HCT116 (cell line): ENCODE results near the gene MEIKIN. TPM values are rescaled to one million over a fixed set of nuclear protein-coding genes. Genes with fewer than 3 reads are reported as not detected.

Experiments used
- ATAC-seq: fragments of 200-7000 bp; cut with Tn5 transposase; 2 replicates; pipeline ENCODE4 v1.9.1; 2020; ENCODE audit warnings: mild to moderate bottlenecking, moderate library complexity
- BruUV-seq: library from RNA; stranded (reverse); fragments of 400-500 nt; replicated peaks from 2 replicates; lab custom pipeline; 2021; lab: Mats Ljungman, UMichigan
- CTCF ChIA-PET: fragments of 300-600 bp; sonication (Branson Sonifier 250); formaldehyde crosslinking; loops from one replicate; lab custom pipeline; 2021; ENCODE audit warnings: antibody characterized with exemption; lab: Charles Lee
- POLR2A ChIA-PET: fragments of 300-600, 350-600 bp; sonication (Branson Sonifier 250); formaldehyde crosslinking; loops from one replicate; lab custom pipeline; 2021; ENCODE audit warnings: antibody characterized with exemption; lab: Charles Lee
- RAD21 ChIA-PET, 2 experiments: fragments of 300-600 bp; sonication (Branson Sonifier 250); formaldehyde crosslinking; loops; one replicate each; lab custom pipeline; 2023; ENCODE audit warnings: low total read pairs in 2 of 2; ENCODE audit not compliant: uncharacterized antibody in 2 of 2, unreplicated experiment in 2 of 2, low non-redundant PET in 1 of 2; lab: Charles Lee
- DNase-seq: peaks from one replicate; pipeline ENCODE4 v3.0.0-alpha.2; 2010; ENCODE audit warnings: low read depth, low spot score
- H2AFZ ChIP-seq: fragments of 200-600 bp; shearing (Covaris generic), sonication (generic); 2 replicates; pipeline ENCODE4 v1.6.1; 2017; ENCODE audit warnings: low read depth, mixed run types, mixed read lengths, antibody characterized with exemption, low read length; ENCODE audit not compliant: poor library complexity, severe bottlenecking
- H3K27ac ChIP-seq: 2 replicates; pipeline ENCODE4 v1.5.1; 2012; ENCODE audit warnings: low read depth, low read length
- H3K27me3 ChIP-seq: fragments of 200-600 bp; sonication (generic); 2 replicates; pipeline ENCODE4 v1.6.1; 2016; ENCODE audit warnings: mixed run types, low read length, mixed read lengths; ENCODE audit not compliant: insufficient read depth
- H3K36me3 ChIP-seq, 2 experiments: fragments of 200-500 bp in 1 of 2; fragments of 200-600 bp in 1 of 2; sonication (Bioruptor generic) in 1 of 2; sonication (generic) in 1 of 2; 2 replicates each; pipeline versions ENCODE4 v1.5.1 to v1.6.1; 2014 to 2016; ENCODE audit warnings: low read length in 2 of 2, inconsistent platforms in 1 of 2, mixed read lengths in 1 of 2, mixed run types in 1 of 2; ENCODE audit not compliant: insufficient read depth in 2 of 2, control insufficient read depth in 1 of 2
- H3K4me1 ChIP-seq, 2 experiments: fragments of 200-600 bp in 1 of 2; sonication (generic) in 1 of 2; 2 replicates each; pipeline versions ENCODE4 v1.5.1 to v1.6.1; 2012 to 2017; ENCODE audit warnings: low read length in 2 of 2, inconsistent platforms in 1 of 2, mild to moderate bottlenecking in 1 of 2, mixed read lengths in 1 of 2, mixed run types in 1 of 2, moderate library complexity in 1 of 2; ENCODE audit not compliant: insufficient read depth in 2 of 2, control insufficient read depth in 1 of 2
- H3K4me2 ChIP-seq: fragments of 200-600 bp; sonication (generic); 2 replicates; pipeline ENCODE4 v1.6.1; 2017; ENCODE audit warnings: mixed run types, low read length, mixed read lengths
- H3K4me3 ChIP-seq, 2 experiments: fragments of 200-600 bp in 1 of 2; sonication (generic) in 1 of 2; replicated peaks in 1 of 2; 2 replicates each; pipeline ENCODE4 v1.5.1; 2011 to 2016; ENCODE audit warnings: low read length in 2 of 2, control low read depth in 1 of 2, low read depth in 1 of 2, mild to moderate bottlenecking in 1 of 2, mixed read lengths in 1 of 2, mixed run types in 1 of 2
- H3K79me2 ChIP-seq: fragments of 200-600 bp; sonication (generic); 2 replicates; pipeline ENCODE4 v1.6.1; 2017; ENCODE audit warnings: mild to moderate bottlenecking, mixed run types, low read length, moderate library complexity, mixed read lengths; ENCODE audit not compliant: insufficient read depth
- H3K9ac ChIP-seq: fragments of 200-600 bp; sonication (generic); 2 replicates; pipeline ENCODE4 v1.6.1; 2016; ENCODE audit warnings: low read length, mixed read lengths
- H3K9me2 ChIP-seq: fragments of 200-600 bp; sonication (generic), shearing (Covaris generic); 2 replicates; pipeline ENCODE4 v1.6.1; 2017; ENCODE audit warnings: mixed run types, mild to moderate bottlenecking, moderate library complexity; ENCODE audit not compliant: insufficient read depth
- H3K9me3 ChIP-seq, 2 experiments: fragments of 200-500 bp in 1 of 2; fragments of 200-600 bp in 1 of 2; sonication (Bioruptor generic) in 1 of 2; sonication (generic) in 1 of 2; 2 replicates each; pipeline ENCODE4 v1.6.1; 2014 to 2017; ENCODE audit warnings: low read length in 2 of 2, mixed read lengths in 2 of 2, inconsistent platforms in 1 of 2, low read depth in 1 of 2, mild to moderate bottlenecking in 1 of 2, mixed run types in 1 of 2, moderate library complexity in 1 of 2; ENCODE audit not compliant: control insufficient read depth in 1 of 2, insufficient read depth in 1 of 2
- H4K20me1 ChIP-seq: fragments of 200-600 bp; sonication (generic), shearing (Covaris generic); 2 replicates; pipeline ENCODE4 v1.6.1; 2017; ENCODE audit warnings: mixed run types, mild to moderate bottlenecking, moderate library complexity; ENCODE audit not compliant: insufficient read depth
- CBX3 ChIP-seq: IDR thresholded peaks from 2 replicates; pipeline ENCODE4 v1.6.1; 2012; ENCODE audit warnings: low read depth
- CEBPB ChIP-seq: IDR thresholded peaks from 2 replicates; pipeline ENCODE4 v1.6.1; 2012; ENCODE audit warnings: low read depth
- CTCF ChIP-seq, 3 experiments: fragments of 200-600 bp in 1 of 3; sonication (generic) in 1 of 3; IDR thresholded peaks in 2 of 3; conservative IDR thresholded peaks in 1 of 3; 2 replicates each; pipeline ENCODE4 v1.5.1; 2012 to 2017; ENCODE audit warnings: low read depth in 2 of 3, low read length in 2 of 3, antibody characterized with exemption in 1 of 3, borderline replicate concordance in 1 of 3, control low read depth in 1 of 3, mild to moderate bottlenecking in 1 of 3, mixed read lengths in 1 of 3, mixed run types in 1 of 3, moderate library complexity in 1 of 3; ENCODE audit not compliant: insufficient read depth in 1 of 3
- EGR1 ChIP-seq: IDR thresholded peaks from 2 replicates; pipeline ENCODE4 v1.6.1; 2012; ENCODE audit warnings: low read depth
- ELF1 ChIP-seq: IDR thresholded peaks from 2 replicates; pipeline ENCODE4 v1.6.1; 2012; ENCODE audit warnings: low read depth, borderline replicate concordance
- EZH2 ChIP-seq: fragments of 200-600 bp; sonication (generic); IDR thresholded peaks from 2 replicates; pipeline ENCODE4 v1.6.1; 2017; ENCODE audit warnings: antibody characterized with exemption, mixed run types
- EZH2phosphoT487 ChIP-seq: fragments of 200-600 bp; IDR thresholded peaks from 2 replicates; pipeline ENCODE4 v1.6.1; 2018; ENCODE audit warnings: antibody characterized with exemption, borderline replicate concordance
- FOSL1 ChIP-seq: IDR thresholded peaks from 2 replicates; pipeline ENCODE4 v1.6.1; 2012; ENCODE audit warnings: low read depth
- POLR2A ChIP-seq: IDR thresholded peaks from 2 replicates; pipeline ENCODE4 v1.7.0; 2011; ENCODE audit warnings: borderline replicate concordance; ENCODE audit not compliant: insufficient read depth, insufficient read length; ENCODE audit errors: extremely low read depth
- RAD21 ChIP-seq: IDR thresholded peaks from 2 replicates; pipeline ENCODE4 v1.6.1; 2012; ENCODE audit warnings: low read depth, mild to moderate bottlenecking
- REST ChIP-seq: IDR thresholded peaks from 2 replicates; pipeline ENCODE4 v1.6.1; 2012; ENCODE audit warnings: low read depth
- SIN3A ChIP-seq: IDR thresholded peaks from 2 replicates; pipeline ENCODE4 v1.6.1; 2012; ENCODE audit warnings: low read depth
- SRF ChIP-seq: IDR thresholded peaks from 2 replicates; pipeline ENCODE4 v1.6.1; 2012; ENCODE audit warnings: low read depth
- TCF7L2 ChIP-seq: IDR thresholded peaks from 2 replicates; pipeline ENCODE4 v1.7.0; 2011; ENCODE audit warnings: borderline replicate concordance, inconsistent platforms; ENCODE audit not compliant: insufficient read depth, insufficient read length; ENCODE audit errors: extremely low read depth
- YY1 ChIP-seq: IDR thresholded peaks from 2 replicates; pipeline ENCODE4 v1.6.1; 2011; ENCODE audit warnings: low read length, low read depth, moderate library complexity, mild to moderate bottlenecking; ENCODE audit not compliant: insufficient replicate concordance; ENCODE audit errors: extremely low read depth
- ZFX ChIP-seq: fragments of 450-650 bp; IDR thresholded peaks from 2 replicates; pipeline ENCODE4 v1.6.1; 2017
- ZNF274 ChIP-seq: fragments of 200-500 bp; sonication (Bioruptor generic); IDR thresholded peaks from 2 replicates; pipeline ENCODE4 v1.6.1; 2014; ENCODE audit warnings: mild to moderate bottlenecking, low read depth, low read length, inconsistent platforms
- intact Hi-C: fragments of 100-400 bp; cut with micrococcal nuclease; formaldehyde crosslinking; loops from 2 replicates; pipeline ENCODE4 v1.10.0; 2022
- total RNA-seq: library from RNA; stranded (reverse); gene quantifications from one replicate; pipeline ENCODE4 v1.2.1, GENCODE V29; 2021; ENCODE audit not compliant: unreplicated experiment
- TF ChIP-seq, protein P1 (sequence below): IDR thresholded peaks from 2 replicates; pipeline ENCODE4 v1.6.1; 2011; ENCODE audit warnings: mild to moderate bottlenecking, low read length, moderate library complexity; ENCODE audit not compliant: insufficient replicate concordance; ENCODE audit errors: extremely low read depth
- TF ChIP-seq, protein P2 (sequence below): IDR thresholded peaks from 2 replicates; pipeline ENCODE4 v1.6.1; 2012
- TF ChIP-seq, protein P3 (sequence below): IDR thresholded peaks from 2 replicates; pipeline ENCODE4 v1.6.1; 2012

The MEIKIN gene
- total RNA-seq, 1 experiment from 2014 or later, result not detected

DNA sequence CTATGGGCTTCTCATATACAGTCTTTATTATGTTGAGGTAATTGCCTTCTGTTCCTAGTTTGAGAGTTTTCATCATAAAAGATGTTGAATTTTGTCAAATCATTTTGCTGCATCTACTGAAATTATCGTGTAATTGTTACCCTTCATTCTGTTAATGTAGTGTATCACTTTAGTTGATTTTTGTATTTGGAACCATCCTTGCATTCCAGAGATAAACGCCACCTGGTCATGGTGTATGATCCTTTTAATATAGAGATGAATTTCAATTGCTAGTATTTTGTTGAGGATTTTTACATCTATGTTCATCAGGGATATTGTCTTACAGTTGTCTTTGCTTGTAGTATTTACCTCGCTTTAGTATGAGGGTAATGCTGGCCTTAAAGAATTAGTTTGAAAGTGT, 19.3 kb downstream of the MEIKIN start:
- intact Hi-C loops, result no loop called here
- DNase-seq (no peak), ATAC-seq (no peak)
- H3K4me3 ChIP-seq, result no peak overlapping the region
- ChIA-PET CTCF (no interaction called here), POLR2A (no interaction called here), RAD21 (no interaction called here)
- BruUV-seq, result no TSS peak
- no peak for TF ChIP-seq EZH2phosphoT487
- TF ChIP-seq CTCF (IDR thresholded peaks at IDR 0.05 in 2 of 3, conservative IDR thresholded peaks at IDR 0.05 in 1 of 3; ENCODE audit: borderline replicate concordance in 1 of 3, insufficient read depth in 1 of 3, low read depth in 2 of 3, low read length in 2 of 3), result no peak
- TF ChIP-seq CEBPB, result no peak
- no peak for TF ChIP-seq CBX3
- TF ChIP-seq SRF, result no peak
- no peak for TF ChIP-seq ZNF274
- no peak for TF ChIP-seq ZFX
- no peak for TF ChIP-seq SIN3A
- no peak for TF ChIP-seq REST
- TF ChIP-seq, protein P1, sequence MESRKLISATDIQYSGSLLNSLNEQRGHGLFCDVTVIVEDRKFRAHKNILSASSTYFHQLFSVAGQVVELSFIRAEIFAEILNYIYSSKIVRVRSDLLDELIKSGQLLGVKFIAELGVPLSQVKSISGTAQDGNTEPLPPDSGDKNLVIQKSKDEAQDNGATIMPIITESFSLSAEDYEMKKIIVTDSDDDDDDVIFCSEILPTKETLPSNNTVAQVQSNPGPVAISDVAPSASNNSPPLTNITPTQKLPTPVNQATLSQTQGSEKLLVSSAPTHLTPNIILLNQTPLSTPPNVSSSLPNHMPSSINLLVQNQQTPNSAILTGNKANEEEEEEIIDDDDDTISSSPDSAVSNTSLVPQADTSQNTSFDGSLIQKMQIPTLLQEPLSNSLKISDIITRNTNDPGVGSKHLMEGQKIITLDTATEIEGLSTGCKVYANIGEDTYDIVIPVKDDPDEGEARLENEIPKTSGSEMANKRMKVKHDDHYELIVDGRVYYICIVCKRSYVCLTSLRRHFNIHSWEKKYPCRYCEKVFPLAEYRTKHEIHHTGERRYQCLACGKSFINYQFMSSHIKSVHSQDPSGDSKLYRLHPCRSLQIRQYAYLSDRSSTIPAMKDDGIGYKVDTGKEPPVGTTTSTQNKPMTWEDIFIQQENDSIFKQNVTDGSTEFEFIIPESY, result no peak
- TF ChIP-seq, protein P2, sequence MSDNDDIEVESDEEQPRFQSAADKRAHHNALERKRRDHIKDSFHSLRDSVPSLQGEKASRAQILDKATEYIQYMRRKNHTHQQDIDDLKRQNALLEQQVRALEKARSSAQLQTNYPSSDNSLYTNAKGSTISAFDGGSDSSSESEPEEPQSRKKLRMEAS, result no peak
- TF ChIP-seq TCF7L2, result no peak
- TF ChIP-seq YY1, result no peak
- no peak for TF ChIP-seq RAD21
- TF ChIP-seq EGR1, result no peak
- no peak for TF ChIP-seq FOSL1
- no peak for TF ChIP-seq POLR2A
- TF ChIP-seq EZH2, result no peak
- TF ChIP-seq, protein P3, sequence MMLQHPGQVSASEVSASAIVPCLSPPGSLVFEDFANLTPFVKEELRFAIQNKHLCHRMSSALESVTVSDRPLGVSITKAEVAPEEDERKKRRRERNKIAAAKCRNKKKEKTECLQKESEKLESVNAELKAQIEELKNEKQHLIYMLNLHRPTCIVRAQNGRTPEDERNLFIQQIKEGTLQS, result no peak
- TF ChIP-seq ELF1, result no peak
- no peaks in the 10 kb centered on the region for H3K79me2 ChIP-seq
- no peak overlapping the region for H3K4me2 ChIP-seq
- no peaks in the 10 kb centered on the region for H3K4me1 ChIP-seq
- H4K20me1 ChIP-seq, result no peaks in the 10 kb centered on the region
- no peaks in the 10 kb centered on the region for H3K36me3 ChIP-seq
- no peak overlapping the region for H3K27ac ChIP-seq
- no peak overlapping the region for H3K9ac ChIP-seq
- H3K9me2 ChIP-seq, result no peaks in the 10 kb centered on the region
- H3K27me3 ChIP-seq, result no peaks in the 10 kb centered on the region
- no peaks in the 10 kb centered on the region for H3K9me3 ChIP-seq
- no peak overlapping the region for H2AFZ ChIP-seq
